ENCODE measurements around the gene TSC22D2.

The TSC22D2 gene

DNA sequence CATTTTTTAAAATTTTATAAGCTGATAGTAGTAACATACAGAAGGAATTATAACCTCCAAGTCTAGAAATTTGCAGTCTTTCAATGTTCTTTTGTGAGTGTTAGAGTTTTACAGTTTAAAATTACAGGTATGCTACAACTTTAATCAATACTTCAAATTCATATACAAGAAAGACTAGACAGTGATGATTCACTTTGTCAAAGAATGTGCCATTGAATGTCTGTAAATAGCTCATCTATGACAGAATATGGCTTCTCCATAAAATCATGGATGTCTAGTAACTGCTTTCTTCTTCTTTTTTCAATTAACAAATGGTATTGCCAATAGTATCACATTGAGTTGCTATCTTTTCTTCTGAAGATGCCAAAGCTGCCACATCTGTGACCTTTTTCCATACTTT is 4.1 kb upstream of the TSC22D2 start:
- Histone ChIP-seq H3K9me3 (no peaks in the 10 kb centered on the region), H3K4me3 (no peak overlapping the region), H3K36me3 (no peaks in the 10 kb centered on the region), H3K4me1 (peaks cover 0 to 5% (median 0%) of the 10 kb centered on the region in 4 donors), H3K27ac (no peak overlapping the region), H3K27me3 (no peaks in the 10 kb centered on the region)
- intact Hi-C loops (cut with DNase I; ENCODE audit: low total_unique reads): loop anchor here (10.0 kb wide), 1 partner anchor 361 kb away; the partner anchor contains the start of gene SIAH2
- DNase-seq: no peak
- TF ChIP-seq, protein P1, sequence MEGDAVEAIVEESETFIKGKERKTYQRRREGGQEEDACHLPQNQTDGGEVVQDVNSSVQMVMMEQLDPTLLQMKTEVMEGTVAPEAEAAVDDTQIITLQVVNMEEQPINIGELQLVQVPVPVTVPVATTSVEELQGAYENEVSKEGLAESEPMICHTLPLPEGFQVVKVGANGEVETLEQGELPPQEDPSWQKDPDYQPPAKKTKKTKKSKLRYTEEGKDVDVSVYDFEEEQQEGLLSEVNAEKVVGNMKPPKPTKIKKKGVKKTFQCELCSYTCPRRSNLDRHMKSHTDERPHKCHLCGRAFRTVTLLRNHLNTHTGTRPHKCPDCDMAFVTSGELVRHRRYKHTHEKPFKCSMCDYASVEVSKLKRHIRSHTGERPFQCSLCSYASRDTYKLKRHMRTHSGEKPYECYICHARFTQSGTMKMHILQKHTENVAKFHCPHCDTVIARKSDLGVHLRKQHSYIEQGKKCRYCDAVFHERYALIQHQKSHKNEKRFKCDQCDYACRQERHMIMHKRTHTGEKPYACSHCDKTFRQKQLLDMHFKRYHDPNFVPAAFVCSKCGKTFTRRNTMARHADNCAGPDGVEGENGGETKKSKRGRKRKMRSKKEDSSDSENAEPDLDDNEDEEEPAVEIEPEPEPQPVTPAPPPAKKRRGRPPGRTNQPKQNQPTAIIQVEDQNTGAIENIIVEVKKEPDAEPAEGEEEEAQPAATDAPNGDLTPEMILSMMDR (IDR thresholded peaks at IDR 0.05): no peak

DNA sequence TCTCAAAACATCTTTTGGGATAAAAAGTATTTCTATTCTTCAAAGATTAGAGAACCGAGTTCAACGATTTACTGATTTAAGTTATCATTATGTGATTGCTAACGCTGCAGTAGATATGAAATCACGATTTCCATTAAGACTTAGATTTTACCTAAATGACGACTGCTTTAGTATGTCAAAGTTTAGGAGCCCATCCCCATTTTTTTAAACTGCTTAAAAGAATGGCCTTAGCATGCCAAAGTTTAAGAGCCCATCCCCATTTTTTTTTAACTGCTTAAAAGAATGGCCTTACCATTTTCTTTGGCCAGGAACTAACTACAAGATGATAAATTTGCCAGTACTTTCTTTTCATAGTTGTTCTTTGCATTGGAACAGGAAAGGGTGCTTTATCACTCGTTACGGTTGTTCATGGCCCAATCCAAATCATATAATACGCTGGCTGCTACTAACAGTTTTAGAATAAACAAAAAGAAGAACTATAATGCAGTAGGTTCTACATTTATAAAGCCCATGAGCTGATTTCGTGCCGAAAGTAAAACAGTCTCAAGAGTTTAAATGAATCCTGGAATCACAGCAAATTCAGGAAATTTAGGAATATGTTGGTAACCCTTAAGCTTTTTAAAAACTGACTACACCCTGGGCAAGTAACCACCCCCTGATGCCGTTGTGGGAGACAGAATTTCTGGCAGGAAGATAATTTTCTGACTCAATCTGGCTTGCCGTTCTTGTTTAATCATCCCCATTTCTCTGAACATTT is 869 bp upstream of the TSC22D2 start:
- TF ChIP-seq, protein P1 (IDR thresholded peaks at IDR 0.05): no peak
- H3K27me3 ChIP-seq: no peaks in the 10 kb centered on the region
- H3K9me3 ChIP-seq: no peaks in the 10 kb centered on the region
- DNase-seq: peak in 1 of 2 donors; percentile 23
- H3K4me1 ChIP-seq: peaks cover 0 to 5% (median 0%) of the 10 kb centered on the region in 4 donors
- H3K27ac ChIP-seq: peak overlapping the region; percentile 100
- intact Hi-C loops (cut with DNase I; ENCODE audit: low total_unique reads): loop anchor here (5.0 to 10.0 kb wide), 2 partner anchors 35 to 358 kb away; partner anchors contain the start of gene SIAH2
- H3K4me3 ChIP-seq: peak overlapping the region; percentile 90 to 93
- no peaks in the 10 kb centered on the region for H3K36me3 ChIP-seq

DNA sequence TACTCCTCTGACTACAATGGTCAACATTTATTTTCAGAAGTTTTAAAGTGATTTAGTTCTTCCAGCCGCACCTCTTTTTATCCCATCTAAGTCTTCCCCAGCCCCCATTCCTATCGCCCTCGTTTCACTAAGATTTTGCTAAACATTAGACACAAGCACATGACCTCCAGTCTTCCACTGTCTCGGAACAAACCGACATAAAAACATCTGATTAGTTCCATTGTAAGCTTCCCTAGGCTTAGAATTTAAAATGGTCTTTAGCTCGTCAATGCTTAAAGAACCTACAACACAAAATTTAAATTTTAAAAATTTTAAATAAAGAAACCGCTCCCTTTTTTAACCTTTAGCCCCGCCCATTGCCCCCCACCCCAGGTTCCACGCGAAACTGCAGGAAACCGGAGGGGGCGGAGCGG is 284 bp upstream of the TSC22D2 start:
- Histone ChIP-seq H3K4me3 (peak overlapping the region; percentile 90 to 93), H3K36me3 (no peaks in the 10 kb centered on the region), H3K27me3 (no peaks in the 10 kb centered on the region), H3K27ac (peak overlapping the region; percentile 100), H3K4me1 (peaks cover 0 to 7% (median 0%) of the 10 kb centered on the region in 4 donors), H3K9me3 (no peaks in the 10 kb centered on the region)
- TF ChIP-seq, protein P1 (IDR thresholded peaks at IDR 0.05): no peak
- intact Hi-C loops (cut with DNase I; ENCODE audit: low total_unique reads): loop anchor here (2.0 to 10.0 kb wide), 3 partner anchors 36 to 357 kb away; partner anchors contain the start of genes EIF2A, SERP1 and SIAH2
- DNase-seq: no peak

DNA sequence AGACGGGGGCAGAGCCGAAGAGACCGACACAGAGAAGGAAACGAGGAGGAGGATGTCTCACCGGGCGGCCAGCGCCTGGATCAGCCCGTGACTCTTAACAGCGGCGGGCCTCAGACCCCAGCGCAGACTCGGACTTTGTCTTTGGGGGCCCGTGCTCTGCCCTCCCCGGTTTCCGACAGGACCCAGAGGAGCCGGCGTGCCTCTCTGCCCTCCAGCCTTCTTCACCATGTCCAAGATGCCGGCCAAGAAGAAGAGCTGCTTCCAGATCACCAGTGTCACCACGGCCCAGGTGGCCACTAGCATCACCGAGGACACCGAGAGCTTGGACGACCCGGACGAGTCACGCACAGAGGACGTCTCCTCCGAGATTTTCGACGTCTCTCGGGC is 1.0 kb downstream of the TSC22D2 start:
- intact Hi-C loops (cut with DNase I; ENCODE audit: low total_unique reads): loop anchor here (2.0 to 10.0 kb wide), 3 partner anchors 37 to 356 kb away; partner anchors contain the start of genes EIF2A, SERP1 and SIAH2
- Histone ChIP-seq H3K4me3 (peak overlapping the region; percentile 90 to 93), H3K4me1 (peaks cover 0 to 18% (median 0%) of the 10 kb centered on the region in 4 donors), H3K27me3 (no peaks in the 10 kb centered on the region), H3K36me3 (no peaks in the 10 kb centered on the region), H3K9me3 (no peaks in the 10 kb centered on the region), H3K27ac (peak overlapping the region; percentile 100)
- no peak for DNase-seq
- TF ChIP-seq, protein P1 (IDR thresholded peaks at IDR 0.05): no peak

DNA sequence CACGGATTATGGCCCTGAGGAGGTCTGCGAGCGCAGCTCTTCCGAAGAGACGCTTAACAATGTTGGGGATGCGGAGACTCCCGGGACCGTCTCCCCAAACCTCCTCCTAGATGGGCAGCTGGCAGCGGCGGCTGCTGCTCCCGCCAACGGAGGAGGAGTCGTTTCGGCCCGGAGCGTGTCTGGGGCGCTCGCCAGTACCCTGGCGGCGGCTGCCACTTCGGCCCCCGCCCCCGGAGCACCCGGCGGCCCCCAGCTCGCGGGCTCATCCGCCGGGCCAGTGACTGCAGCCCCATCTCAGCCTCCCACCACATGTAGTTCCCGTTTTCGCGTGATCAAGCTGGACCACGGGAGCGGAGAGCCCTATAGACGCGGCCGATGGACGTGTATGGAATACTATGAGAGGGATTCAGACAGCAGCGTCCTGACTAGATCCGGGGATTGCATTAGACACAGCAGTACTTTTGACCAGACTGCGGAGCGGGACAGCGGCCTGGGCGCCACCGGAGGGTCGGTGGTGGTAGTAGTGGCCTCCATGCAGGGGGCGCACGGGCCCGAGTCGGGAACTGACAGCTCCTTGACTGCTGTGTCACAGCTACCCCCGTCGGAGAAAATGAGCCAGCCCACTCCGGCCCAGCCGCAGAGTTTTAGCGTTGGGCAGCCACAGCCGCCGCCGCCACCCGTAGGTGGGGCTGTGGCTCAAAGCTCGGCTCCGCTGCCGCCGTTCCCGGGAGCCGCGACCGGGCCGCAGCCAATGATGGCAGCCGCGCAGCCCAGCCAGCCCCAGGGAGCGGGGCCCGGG is 1.6 kb downstream of the TSC22D2 start:
- Histone ChIP-seq H3K4me3 (peak overlapping the region; percentile 90 to 93), H3K27me3 (no peaks in the 10 kb centered on the region), H3K36me3 (no peaks in the 10 kb centered on the region), H3K27ac (peak overlapping the region; percentile 100), H3K4me1 (peaks cover 0 to 24% (median under 1%) of the 10 kb centered on the region in 4 donors), H3K9me3 (no peaks in the 10 kb centered on the region)
- peak; percentile 79 to 90 for DNase-seq
- intact Hi-C loops (cut with DNase I; ENCODE audit: low total_unique reads): loop anchor here (2.0 to 10.0 kb wide), 5 partner anchors 37 to 355 kb away; partner anchors contain the start of genes EIF2A, SERP1 and SIAH2
- TF ChIP-seq, protein P1 (IDR thresholded peaks at IDR 0.05): peak; percentile 43 to 67

Data from tibial artery (tissue), 4 donors.